K562 (cell line): ENCODE measurements around the gene CLDN15. TPM values are rescaled to one million over a fixed set of nuclear protein-coding genes. Genes with fewer than 3 reads are reported as not detected.

ENCODE experiments used
- ATAC-seq: fragments of 200-7000 bp; cut with Tn5 transposase; 3 replicates; pipeline ENCODE4 v1.9.1; 2020; ENCODE audit warnings: moderate library complexity
- BruUV-seq: library from RNA; stranded (reverse); fragments of 400-500 nt; replicated peaks from 2 replicates; lab custom pipeline; 2021; lab: Mats Ljungman, UMichigan
- CTCF ChIA-PET: fragments of 300-600 bp; formaldehyde crosslinking; extraction: SDS; loops from one replicate; lab custom pipeline; 2021; ENCODE audit warnings: low intra/inter-chr PET ratio; lab: Yijun Ruan, JAX
- POLR2A ChIA-PET: fragments of 300-600, 350-650 bp; sonication (Branson Sonifier 250); formaldehyde crosslinking; extraction: SDS; loops from one replicate; lab custom pipeline; 2021; ENCODE audit warnings: antibody characterized with exemption, inconsistent platforms; lab: Yijun Ruan, JAX
- DNase-seq, 4 experiments: peaks; one replicate each; pipeline versions ENCODE4 v3.0.0 to v3.0.0-alpha.2; 2011 to 2018; ENCODE audit warnings: low spot score in 3 of 4, mixed read lengths in 3 of 4; ENCODE audit errors: extremely low read depth in 1 of 4
- FAIRE-seq: peaks from 2 replicates; lab custom pipeline; 2011; peaks lifted over from hg19 to GRCh38; lab: Jason Lieb, UNC
- H2AFZ ChIP-seq: 2 replicates; pipeline ENCODE4 v1.6.0; 2011; ENCODE audit warnings: low read depth, low read length, control low read depth, inconsistent platforms
- H3K27ac ChIP-seq: fragments of 200-600 bp; 3 replicates; pipeline ENCODE4 v1.8.0; 2011; ENCODE audit warnings: low read depth, mild to moderate bottlenecking, control low read depth, inconsistent platforms, low read length, moderate library complexity, mixed read lengths; ENCODE audit errors: extremely low read depth
- H3K27me3 ChIP-seq, 2 experiments: fragments of 300-600 bp in 1 of 2; 2 replicates in 1 of 2; 3 replicates in 1 of 2; pipeline versions ENCODE4 v1.6.0 to v1.8.0; 2011; ENCODE audit warnings: inconsistent platforms in 2 of 2, low read length in 2 of 2, mild to moderate bottlenecking in 1 of 2, mixed read lengths in 1 of 2, moderate library complexity in 1 of 2; ENCODE audit not compliant: control insufficient read depth in 2 of 2, insufficient read depth in 2 of 2
- H3K36me3 ChIP-seq: fragments of 300-600 bp; 3 replicates; pipeline ENCODE4 v1.8.0; 2011; ENCODE audit warnings: mild to moderate bottlenecking, low read length, inconsistent platforms; ENCODE audit not compliant: control insufficient read depth, insufficient read depth
- H3K4me1 ChIP-seq, 2 experiments: fragments of 200-600 bp in 1 of 2; replicated peaks in 1 of 2; 2 replicates in 1 of 2; 3 replicates in 1 of 2; pipeline versions ENCODE4 v1.5.1 to v1.8.0; 2011; ENCODE audit warnings: inconsistent platforms in 2 of 2, low read length in 2 of 2, mild to moderate bottlenecking in 1 of 2, mixed read lengths in 1 of 2, moderate library complexity in 1 of 2; ENCODE audit not compliant: control insufficient read depth in 2 of 2, insufficient read depth in 2 of 2
- H3K4me2 ChIP-seq: 2 replicates; pipeline ENCODE4 v1.6.1; 2011; ENCODE audit warnings: low read length, control low read depth, inconsistent platforms, mixed read lengths; ENCODE audit not compliant: insufficient read depth
- H3K4me3 ChIP-seq: fragments of 200-600 bp; sonication (generic), shearing (Covaris generic); 2 replicates; pipeline ENCODE4 v1.5.1; 2016; ENCODE audit warnings: control low read depth, inconsistent platforms
- H3K79me2 ChIP-seq: fragments of 200-600 bp; 3 replicates; pipeline ENCODE4 v1.8.0; 2011; ENCODE audit warnings: low read length, inconsistent platforms; ENCODE audit not compliant: control insufficient read depth, insufficient read depth
- H3K9ac ChIP-seq, 2 experiments: 2 replicates each; pipeline versions ENCODE4 v1.6.0 to v1.6.1; 2011; ENCODE audit warnings: low read depth in 2 of 2, low read length in 2 of 2, control low read depth in 1 of 2, inconsistent platforms in 1 of 2, mild to moderate bottlenecking in 1 of 2, mixed read lengths in 1 of 2; ENCODE audit not compliant: insufficient read depth in 1 of 2
- H3K9me1 ChIP-seq: one replicate; pipeline ENCODE4 v1.6.0; 2011; ENCODE audit warnings: inconsistent platforms, mild to moderate bottlenecking, low read length, moderate library complexity; ENCODE audit not compliant: control insufficient read depth, insufficient read depth
- H3K9me3 ChIP-seq: replicated peaks from 2 replicates; pipeline ENCODE4 v1.5.1; 2011; ENCODE audit warnings: low read depth, low read length, inconsistent platforms; ENCODE audit not compliant: control insufficient read depth, insufficient read depth
- H4K20me1 ChIP-seq: replicated peaks from 2 replicates; pipeline ENCODE4 v1.6.1; 2011; ENCODE audit warnings: low read length, inconsistent platforms, mixed read lengths; ENCODE audit not compliant: control insufficient read depth, insufficient read depth
- CXXC5 ChIP-seq: fragments of 250-450 bp; sonication (Bioruptor Pico); IDR thresholded peaks from 2 replicates; pipeline ENCODE4 v1.8.0; 2022; ENCODE audit warnings: inconsistent platforms, mild to moderate bottlenecking, moderate library complexity
- E4F1 ChIP-seq: fragments of 250-450 bp; sonication (Bioruptor Pico); IDR thresholded peaks from 2 replicates; pipeline ENCODE4 v1.5.0; 2021; ENCODE audit warnings: mild to moderate bottlenecking, borderline replicate concordance
- ID3 ChIP-seq, 2 experiments: fragments of 250-450 bp in 1 of 2; fragments of 450-650 bp in 1 of 2; sonication (Bioruptor Pico) in 1 of 2; IDR thresholded peaks; 2 replicates each; pipeline versions ENCODE4 v1.6.1 to v1.8.0; 2016 to 2021; ENCODE audit warnings: mild to moderate bottlenecking in 2 of 2, moderate library complexity in 2 of 2, missing compliant biosample characterization in 1 of 2, missing genetic modification characterization in 1 of 2
- KAT8 ChIP-seq: fragments of 450-650 bp; IDR thresholded peaks from 2 replicates; pipeline ENCODE4 v1.6.1; 2016; ENCODE audit warnings: low read depth, mild to moderate bottlenecking
- NBN ChIP-seq: fragments of 450-650 bp; IDR thresholded peaks from 2 replicates; pipeline ENCODE4 v1.6.1; 2016; ENCODE audit warnings: low read depth, mild to moderate bottlenecking
- NCOA2 ChIP-seq, 2 experiments: fragments of 450-650 bp; IDR thresholded peaks; 2 replicates each; pipeline ENCODE4 v1.6.1; 2018; ENCODE audit warnings: mild to moderate bottlenecking in 2 of 2, moderate library complexity in 1 of 2; ENCODE audit not compliant: partially characterized antibody in 2 of 2
- POLR2A ChIP-seq: fragments of 450-650 bp; conservative IDR thresholded peaks from 2 replicates; pipeline ENCODE4 v1.6.1; 2016
- RBM14 ChIP-seq: fragments of 200-400 bp; formaldehyde crosslinking; IDR thresholded peaks from 2 replicates; pipeline ENCODE4 v1.6.1; 2018; ENCODE audit warnings: low read depth, mild to moderate bottlenecking, low read length, moderate library complexity, borderline replicate concordance; ENCODE audit not compliant: insufficient read depth
- RFX1 ChIP-seq: fragments of 450-650 bp; IDR thresholded peaks from 2 replicates; pipeline ENCODE4 v1.6.1; 2016; ENCODE audit warnings: mild to moderate bottlenecking, moderate library complexity
- TOE1 ChIP-seq, 2 experiments: fragments of 450-650 bp in 1 of 2; sonication (generic) in 1 of 2; formaldehyde crosslinking in 1 of 2; IDR thresholded peaks; 2 replicates each; pipeline versions ENCODE4 v1.7.1 to v1.8.0; 2016 to 2022; ENCODE audit warnings: borderline replicate concordance in 2 of 2, mild to moderate bottlenecking in 2 of 2, antibody characterized with exemption in 1 of 2, inconsistent platforms in 1 of 2, low read depth in 1 of 2, missing genetic modification reagents in 1 of 2, moderate library complexity in 1 of 2
- ZNF133 ChIP-seq: fragments of 250-450 bp; sonication (Bioruptor Pico); IDR thresholded peaks from 2 replicates; pipeline ENCODE4 v1.4.0; 2020; ENCODE audit warnings: mild to moderate bottlenecking
- ZNF140 ChIP-seq: fragments of 250-450 bp; sonication (Bioruptor Pico); IDR thresholded peaks from 2 replicates; pipeline ENCODE4 v1.8.0; 2021; ENCODE audit warnings: moderate library complexity, mild to moderate bottlenecking, inconsistent platforms
- ZNF165 ChIP-seq: fragments of 250-450 bp; sonication (Bioruptor Pico); IDR thresholded peaks from 2 replicates; pipeline ENCODE4 v1.4.0; 2020; ENCODE audit warnings: borderline replicate concordance
- ZNF274 ChIP-seq: IDR thresholded peaks from 2 replicates; pipeline ENCODE4 v1.6.1; 2011; ENCODE audit warnings: low read depth, mild to moderate bottlenecking, low read length, moderate library complexity, borderline replicate concordance
- WGBS: fragments of 100-300 bp; shearing (Covaris generic); methylation state at CpG from one replicate; pipeline ENCODE4 v1.1.6; 2016; ENCODE audit warnings: low coverage, mixed read lengths; ENCODE audit not compliant: insufficient coverage; ENCODE audit errors: missing lambda C conversion rate; 5-methylcytosine and 5-hydroxymethylcytosine counted together
- in situ Hi-C: fragments of 300-500 bp; cut with MboI; formaldehyde crosslinking; loops from 4 replicates; pipeline ENCODE4 v1.15.0; 2018; ENCODE audit warnings: inconsistent platforms, mixed read lengths
- intact Hi-C: fragments of 100-400 bp; cut with micrococcal nuclease; formaldehyde crosslinking; loops from 2 replicates; pipeline ENCODE4 v1.14.2; 2022
- polyA plus RNA-seq, 8 experiments: library from polyadenylated mRNA; depleted of rRNA in 4 of 8; stranded (reverse) in 5 of 8; unstranded in 3 of 8; fragments of >200 nt; fragmentation: Nextera tagmentation in 2 of 8; fragmentation: Illumina TruSeq in 1 of 8; extraction: Ambion mirVana in 2 of 8; extraction: Trizol in 1 of 8; gene quantifications; 2 replicates each; pipeline versions ENCODE4 v1.2.1 to v1.2.3, GENCODE V29; 2011 to 2014; ENCODE audit warnings: inconsistent platforms in 1 of 8, missing spikeins in 1 of 8
- total RNA-seq, 7 experiments: library from RNA; depleted of rRNA in 6 of 7; stranded (reverse); fragments of >200 nt in 6 of 7; fragmentation: Illumina TruSeq in 2 of 7; extraction: Trizol in 2 of 7; gene quantifications; 2 replicates each; pipeline versions ENCODE4 v1.2.1 to v1.2.3, GENCODE V29; 2011 to 2021; ENCODE audit warnings: low replicate concordance in 1 of 7

CLDN15 gene
- total and polyA plus RNA-seq, 9 of the 15 experiments (the other 6 are each of a cell fraction or from before 2014, with no cell fraction given): 0.32 to 14.5 (median 7.4) TPM

GRCh38 chr7:101243646-101244374, 6.2 kb upstream of the CLDN15 start (continued):
- TF ChIP-seq NBN: 0 out of 2 replicates have a peak, but pooled peaks have one; percentile 45
- TF ChIP-seq RFX1: no peak
- no peak for TF ChIP-seq KAT8
- TF ChIP-seq POLR2A: no peak
- TF ChIP-seq NCOA2 (IDR thresholded peaks at IDR 0.05; ENCODE audit: partially characterized antibody in 2 of 2): no peak
- TF ChIP-seq ZNF274: no peak

GRCh38 chr7:101241443-101242349, 4.1 kb upstream of the CLDN15 start:
- Histone ChIP-seq H3K4me3 (no peak overlapping the region), H3K27me3 (no peaks in the 10 kb centered on the region), H3K9me1 (no peaks in the 10 kb centered on the region), H3K4me1 (peaks cover 19 to 80% of the 10 kb centered on the region in 2 experiments; a peak in 4 of 5 replicates), H3K79me2 (peaks cover 44% of the 10 kb centered on the region), H3K9me3 (peaks cover 8% of the 10 kb centered on the region), H4K20me1 (peaks cover 7% of the 10 kb centered on the region; the same call in 1 of the 2 replicates), H2AFZ (no peak overlapping the region), H3K36me3 (peaks cover 63% of the 10 kb centered on the region), H3K27ac (no peak overlapping the region), H3K4me2 (no peak overlapping the region), H3K9ac (0 out of 4 replicates have a peak overlapping the region, but pooled peaks of 1 of the 2 experiments have one; percentile 50)
- CTCF ChIA-PET: no interaction called here
- WGBS: 91% methylated on average over 9 of the region's 16 CpGs
- no peak for DNase-seq
- in situ Hi-C loops (no loop called here), intact Hi-C loops (no loop called here)
- no peak for ATAC-seq
- BruUV-seq: no TSS peak
- POLR2A ChIA-PET: interaction anchor here (0.7 kb wide), 1 partner anchor 23 kb away, joined by 4 read pairs; the partner anchor contains the start of gene ZNHIT1
- no peak for FAIRE-seq
- TF ChIP-seq TOE1 (IDR thresholded peaks at IDR 0.05; ENCODE audit: borderline replicate concordance): no peak
- no peak for TF ChIP-seq TOE1 (CRISPR knock-in tag; IDR thresholded peaks at IDR 0.05; ENCODE audit: borderline replicate concordance, low read depth)
- TF ChIP-seq ZNF140 (CRISPR knock-in tag): no peak
- TF ChIP-seq RBM14: no peak
- TF ChIP-seq ZNF133: no peak
- no peak for TF ChIP-seq CXXC5 (CRISPR knock-in tag)
- TF ChIP-seq ZNF165 (CRISPR knock-in tag): no peak
- TF ChIP-seq ID3 (CRISPR knock-in tag; IDR thresholded peaks at IDR 0.05): no peak
- no peak for TF ChIP-seq ID3 (tag; IDR thresholded peaks at IDR 0.05)
- TF ChIP-seq E4F1 (CRISPR knock-in tag): no peak
